ENCODE results near the gene PSMD6.

DNA sequence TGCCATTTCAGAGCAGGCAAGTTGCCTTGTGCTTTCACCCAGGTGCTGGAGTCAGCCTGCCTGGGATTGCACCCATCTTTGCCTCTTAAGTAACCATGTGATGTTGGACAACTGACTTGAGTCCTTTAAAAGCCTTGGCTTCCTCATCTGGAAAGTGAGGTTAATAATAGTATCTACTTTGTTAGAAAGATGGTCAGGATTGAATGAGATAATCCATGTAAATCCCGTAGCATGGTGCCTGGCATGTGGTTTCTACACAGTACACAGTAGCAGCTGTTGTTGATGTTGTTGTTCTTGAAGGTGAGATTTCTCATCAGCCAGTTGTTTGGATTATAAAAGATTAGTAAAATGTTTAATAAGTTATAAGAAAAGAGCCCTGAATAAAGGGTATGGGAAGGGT lies 48.8 kb downstream of the PSMD6 start:
- no peak for TF ChIP-seq POLR2AphosphoS5 (IDR thresholded peaks at IDR 0.05; ENCODE audit: borderline replicate concordance, low read depth, low read length)
- TF ChIP-seq EZH2 (IDR thresholded peaks at IDR 0.05): no peak
